G401 (cell line): Measurements from ENCODE around the gene TMEM88. TPM values are rescaled to one million over a fixed set of nuclear protein-coding genes. Genes with fewer than 3 reads are reported as not detected.
A peak's percentile ranks its signal among the peaks of the same experiment; 100 is the strongest.
"Not testable (repeated sequence)": the region's sequence is repeated elsewhere in the genome, so short reads cannot be mapped to it uniquely, and the experiment has no call there.

Experiments
- DNase-seq: peaks from one replicate; pipeline ENCODE4 v3.0.0-alpha.2; 2015; ENCODE audit warnings: low spot score
- in situ Hi-C: cut with HindIII; loops from 2 replicates; pipeline ENCODE4 v1.10.0; 2016; ENCODE audit warnings: low sequenced_read_pairs, mixed read lengths
- total RNA-seq: library from RNA; depleted of rRNA; stranded (reverse); fragments of >200 nt; shearing (Covaris generic); gene quantifications from 2 replicates; pipeline ENCODE4 v1.2.3, GENCODE V29; 2014; rRNA removed

The TMEM88 gene
- total RNA-seq: 0.37 TPM in 1 of 2 replicates, not detected in the other

GRCh38 chr17:7854851-7855659, at the start of gene TMEM88:
Gene TMEM88, plus strand, starts transcription at chr17:7855066. Its CDS starts 9 bp downstream, at chr17:7855075.
- in situ Hi-C loops: no loop called here
- no peak for DNase-seq

- in situ Hi-C loops: no loop called here
- DNase-seq: no peak
Measured at GRCh38 chr17:7806587-7806986, 48.3 kb upstream of the TMEM88 start.

- DNase-seq: no peak
- in situ Hi-C loops: no loop called here
Measured at GRCh38 chr17:7807206-7807605, 47.7 kb upstream of the TMEM88 start.

- in situ Hi-C loops: no loop called here
- no peak for DNase-seq
Measured at GRCh38 chr17:7809086-7809790, 45.6 kb upstream of the TMEM88 start.

- in situ Hi-C loops, DNase-seq: not testable (repeated sequence)
Measured at GRCh38 chr17:7809791-7810343, 45.0 kb upstream of the TMEM88 start.

GRCh38 chr17:7811251-7811650, 43.6 kb upstream of the TMEM88 start:
- no peak for DNase-seq
- in situ Hi-C loops: no loop called here

- DNase-seq: no peak
- in situ Hi-C loops: no loop called here
Measured at GRCh38 chr17:7814969-7815368, 39.9 kb upstream of the TMEM88 start.

- DNase-seq: no peak
- in situ Hi-C loops: no loop called here
Measured at GRCh38 chr17:7816926-7817642, 37.8 kb upstream of the TMEM88 start.

- in situ Hi-C loops: no loop called here
- DNase-seq: no peak
Measured at GRCh38 chr17:7817643-7817964, 37.3 kb upstream of the TMEM88 start.

GRCh38 chr17:7818026-7818425, 36.8 kb upstream of the TMEM88 start:
- no peak for DNase-seq
- in situ Hi-C loops: no loop called here

GRCh38 chr17:7818746-7819645, 35.9 kb upstream of the TMEM88 start:
- no peak for DNase-seq
- in situ Hi-C loops: no loop called here

GRCh38 chr17:7820231-7820630, 34.6 kb upstream of the TMEM88 start:
- in situ Hi-C loops: no loop called here
- no peak for DNase-seq

GRCh38 chr17:7822126-7822525, 32.7 kb upstream of the TMEM88 start:
- in situ Hi-C loops: no loop called here
- no peak for DNase-seq

GRCh38 chr17:7823581-7824001, 31.3 kb upstream of the TMEM88 start:
- peak; percentile 6 for DNase-seq
- in situ Hi-C loops: no loop called here

- peak; percentile 75 for DNase-seq
- in situ Hi-C loops: no loop called here
Measured at GRCh38 chr17:7824021-7824924, 30.6 kb upstream of the TMEM88 start.

- in situ Hi-C loops: no loop called here
- peak; percentile 84 for DNase-seq
Measured at GRCh38 chr17:7825206-7825990, 29.5 kb upstream of the TMEM88 start.

GRCh38 chr17:7830616-7831015, 24.2 kb upstream of the TMEM88 start:
- in situ Hi-C loops: no loop called here
- DNase-seq: no peak
